Right lobe of liver (tissue), 6 donors: ENCODE results near the gene C19orf81. TPM values are rescaled to one million over a fixed set of nuclear protein-coding genes. Genes with fewer than 3 reads are reported as not detected.

Source experiments
- ATAC-seq, 4 donors: fragments of 200-7000 bp; cut with Tn5 transposase; one replicate each; pipeline ENCODE4 v1.9.1; 2020; ENCODE audit warnings: mild to moderate bottlenecking in 4 of 4, moderate library complexity in 4 of 4
- DNase-seq, 3 donors: peaks; one replicate each; pipeline ENCODE4 v3.0.0-alpha.2; 2020
- H3K27ac ChIP-seq, 3 donors: fragments of 200-600 bp; one replicate each; pipeline ENCODE4 v1.8.0; 2022
- H3K27me3 ChIP-seq, 2 donors: fragments of 200-600 bp; one replicate each; pipeline ENCODE4 v1.8.0; 2022
- H3K36me3 ChIP-seq, 4 donors: fragments of 200-600 bp; sonication (generic) in 1 of 4; one replicate each; pipeline versions ENCODE4 v1.5.1 to v1.8.0; 2017 to 2022; ENCODE audit warnings: control low read depth in 1 of 4
- H3K4me1 ChIP-seq, 4 donors: fragments of 200-600 bp; sonication (generic) in 1 of 4; one replicate each; pipeline versions ENCODE4 v1.5.1 to v1.8.0; 2017 to 2022; ENCODE audit warnings: control low read depth in 1 of 4
- H3K4me3 ChIP-seq, 3 donors: fragments of 200-600 bp; one replicate each; pipeline ENCODE4 v1.8.0; 2022
- H3K9me3 ChIP-seq, 4 donors: fragments of 200-600 bp; sonication (generic) in 1 of 4; one replicate each; pipeline versions ENCODE4 v1.5.1 to v1.8.0; 2017 to 2022; ENCODE audit warnings: control low read depth in 1 of 4
- CTCF ChIP-seq, 4 donors: fragments of 200-600 bp in 3 of 4; fragments of 450-650 bp in 1 of 4; IDR thresholded peaks; one replicate each; pipeline versions ENCODE4 v1.5.1 to v1.8.0; 2016 to 2022; ENCODE audit warnings: antibody characterized with exemption in 4 of 4, mild to moderate bottlenecking in 2 of 4
- POLR2A ChIP-seq: fragments of 450-650 bp; IDR thresholded peaks from one replicate; pipeline ENCODE4 v1.6.1; 2017; ENCODE audit warnings: antibody characterized with exemption, mild to moderate bottlenecking
- WGBS: methylation state at CpG from one replicate; pipeline ENCODE4 v1.1.6; 2018; ENCODE audit warnings: low coverage, low lambda C conversion rate; ENCODE audit not compliant: insufficient coverage; ENCODE audit errors: missing lambda C conversion rate; 5-methylcytosine and 5-hydroxymethylcytosine counted together
- intact Hi-C, 2 donors: fragments of 100-400 bp; cut with DNase I; formaldehyde crosslinking; loops; one replicate each; pipeline versions ENCODE4 v1.11.2 to v1.14.1; 2022
- total RNA-seq, 6 experiments: library from RNA; depleted of rRNA in 2 of 6; stranded (reverse); fragments of >200 nt in 2 of 6; fragmentation: NEBNext Ultra II Directional in 3 of 6; extraction: Animal tissue kit (Norgen Biotek cat#: 25700) in 3 of 6; gene quantifications; one replicate each; pipeline versions ENCODE4 v1.1.0 to v1.2.4, GENCODE V29; 2016 to 2023
- donor health status: DM: no; HTN: yes; CAD: no.
- donor health status: DM: no; HTN: no; CAD: no.
- donor health status: DM: no; HTN: no; CAD: no.
- donor health status: DM: no; HTN: yes; CAD: no.
- donor health status: DM: no; HTN: yes; CAD: no.

The C19orf81 gene
- total RNA-seq, 6 experiments from 2014 or later, result not detected

DNA sequence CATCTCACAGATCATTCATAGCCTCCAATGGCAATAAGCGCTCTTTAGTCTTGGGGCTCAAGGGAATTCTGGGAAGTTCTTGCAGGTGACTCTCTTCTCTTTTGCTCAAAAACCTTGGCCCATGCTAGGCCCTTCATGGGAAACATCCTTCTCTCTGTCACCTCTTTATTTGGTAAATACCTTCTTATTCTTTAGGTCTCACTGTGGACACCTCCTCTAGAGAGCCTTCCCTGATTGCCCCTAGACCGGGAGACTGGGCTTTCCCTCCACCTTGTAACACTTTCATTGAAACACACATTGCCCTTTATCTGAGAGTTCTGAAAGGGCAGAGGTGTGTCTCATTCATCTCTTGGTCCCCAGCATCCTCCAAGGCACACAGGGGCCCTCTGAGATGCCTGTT, 1.9 kb downstream of the C19orf81 start:
- no peak for ATAC-seq
- no peak for TF ChIP-seq POLR2A
- no peak for TF ChIP-seq CTCF (IDR thresholded peaks at IDR 0.05)

DNA sequence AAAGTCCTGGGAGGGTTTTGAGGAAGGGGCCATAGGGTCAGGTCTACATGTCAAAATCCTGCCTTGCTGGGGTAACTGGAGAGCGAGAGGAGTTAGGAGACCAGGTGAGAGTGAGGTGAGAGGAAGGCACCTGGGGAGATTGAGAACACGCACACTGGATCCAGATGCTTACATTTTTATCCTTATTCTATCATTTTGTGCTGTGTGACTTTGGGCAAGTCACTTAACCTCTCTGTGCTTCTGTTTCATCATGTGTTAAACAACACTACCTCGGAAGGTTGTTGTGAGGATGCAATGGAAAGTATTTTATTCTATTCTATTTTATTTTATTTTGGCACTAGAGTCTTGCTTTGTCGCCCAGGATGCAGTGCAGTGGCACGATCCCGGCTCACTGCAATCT, 3.5 kb downstream of the C19orf81 start:
- intact Hi-C loops, result no loop called here
- no peak for DNase-seq
- no peak for ATAC-seq

More for the DNA sequence above, 1.9 kb downstream of the C19orf81 start:
- no peak for DNase-seq
- Histone ChIP-seq H3K27ac (no peak overlapping the region), H3K4me1 (no peaks in the 10 kb centered on the region), H3K27me3 (no peaks in the 10 kb centered on the region), H3K9me3 (no peaks in the 10 kb centered on the region), H3K36me3 (no peaks in the 10 kb centered on the region), H3K4me3 (no peak overlapping the region)
- 77% methylated on average over 2 of the region's 2 CpGs for WGBS
- intact Hi-C loops, result no loop called here

GRCh38 chr19:50654882-50655281, 5.6 kb downstream of the C19orf81 start:
- no peak overlapping the region for H3K4me3 ChIP-seq
- peaks cover 0 to 11% of the 10 kb centered on the region in 2 donors for H3K27me3 ChIP-seq
- H3K27ac ChIP-seq, result no peak overlapping the region
- H3K9me3 ChIP-seq, result no peaks in the 10 kb centered on the region
- intact Hi-C loops, result no loop called here
- H3K4me1 ChIP-seq, result peaks cover 0 to 8% (median 0%) of the 10 kb centered on the region in 4 donors
- TF ChIP-seq POLR2A (no peak), CTCF (IDR thresholded peaks at IDR 0.05) (no peak)
- H3K36me3 ChIP-seq, result no peaks in the 10 kb centered on the region
- ATAC-seq, result no peak
- no peak for DNase-seq

More for the DNA sequence above, 3.5 kb downstream of the C19orf81 start:
- H3K36me3 ChIP-seq, result no peaks in the 10 kb centered on the region
- no peaks in the 10 kb centered on the region for H3K27me3 ChIP-seq
- no peak for TF ChIP-seq CTCF (IDR thresholded peaks at IDR 0.05)
- TF ChIP-seq POLR2A, result no peak
- WGBS, result 80% methylated on average over 6 of the region's 6 CpGs
- H3K4me1 ChIP-seq, result no peaks in the 10 kb centered on the region
- H3K27ac ChIP-seq, result no peak overlapping the region
- H3K9me3 ChIP-seq, result no peaks in the 10 kb centered on the region
- H3K4me3 ChIP-seq, result no peak overlapping the region

DNA sequence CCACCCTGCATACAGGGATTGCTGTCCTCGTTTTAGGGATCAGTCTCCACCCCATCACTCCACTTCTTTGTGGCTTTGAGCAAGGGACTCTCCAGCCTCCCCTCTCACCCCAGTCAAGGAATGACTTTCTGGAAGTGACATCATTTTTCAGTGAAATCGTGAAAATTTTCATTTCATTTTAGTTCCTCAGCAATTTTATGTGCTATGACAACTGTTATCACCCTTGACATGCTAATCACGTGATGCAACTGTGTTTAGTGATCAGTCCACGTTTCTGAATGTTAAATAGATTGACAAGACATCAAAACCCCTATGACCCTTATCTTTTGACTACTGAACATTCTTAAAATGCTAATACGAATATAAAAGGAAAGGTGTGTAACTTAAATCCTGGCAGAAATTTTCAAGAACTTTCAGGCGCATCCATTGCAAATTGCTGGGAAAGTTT, 8.0 kb downstream of the C19orf81 start:
- ATAC-seq (no peak), DNase-seq (no peak)
- intact Hi-C loops, result no loop called here
- TF ChIP-seq POLR2A (no peak), CTCF (IDR thresholded peaks at IDR 0.05) (no peak)
- 48% methylated on average over 6 of the region's 6 CpGs for WGBS
- no peaks in the 10 kb centered on the region for H3K9me3 ChIP-seq
- no peak overlapping the region for H3K27ac ChIP-seq
- no peak overlapping the region for H3K4me3 ChIP-seq
- H3K27me3 ChIP-seq, result peaks cover 0 to 11% of the 10 kb centered on the region in 2 donors
- H3K36me3 ChIP-seq, result no peaks in the 10 kb centered on the region
- peaks cover 0 to 8% (median 0%) of the 10 kb centered on the region in 4 donors for H3K4me1 ChIP-seq
